H1 (cell line): ENCODE data around the gene SPG7. TPM values are rescaled to one million over a fixed set of nuclear protein-coding genes. Genes with fewer than 3 reads are reported as not detected.

ENCODE experiments used
- BRCA1 ChIP-seq: IDR thresholded peaks from 2 replicates; pipeline ENCODE4 v1.6.1; 2012; ENCODE audit warnings: low read depth, low read length, improper control_type of control experiment
- CBX8 ChIP-seq: fragments of 300-800, 300-1000 bp; sonication (generic); IDR thresholded peaks from 2 replicates; pipeline ENCODE4 v1.7.1; 2016; ENCODE audit warnings: low read depth, low read length, borderline replicate concordance
- EZH2 ChIP-seq: fragments of 200-600 bp; sonication (generic); IDR thresholded peaks from 2 replicates; pipeline ENCODE4 v1.7.1; 2012; ENCODE audit warnings: low read depth, mild to moderate bottlenecking, moderate library complexity, low read length, inconsistent platforms; ENCODE audit not compliant: severe bottlenecking
- RNF2 ChIP-seq: fragments of 200-900, 300-1000 bp; sonication (generic); IDR thresholded peaks from 2 replicates; pipeline ENCODE4 v1.7.1; 2016; ENCODE audit warnings: borderline replicate concordance, low read depth, mild to moderate bottlenecking, antibody characterized with exemption, low read length; ENCODE audit not compliant: poor library complexity, severe bottlenecking; ENCODE audit errors: missing control alignments
- TAF1 ChIP-seq: IDR thresholded peaks from 2 replicates; pipeline ENCODE4 v1.6.1; 2011; ENCODE audit warnings: mild to moderate bottlenecking, low read depth, low read length
- TBP ChIP-seq: IDR thresholded peaks from 2 replicates; pipeline ENCODE4 v1.6.1; 2011; ENCODE audit warnings: low read depth, low read length, improper control_type of control experiment
- TEAD4 ChIP-seq: IDR thresholded peaks from 2 replicates; pipeline ENCODE4 v1.6.1; 2012; ENCODE audit warnings: low read depth, low read length, inconsistent platforms, mixed read lengths
- polyA plus RNA-seq, 7 experiments: library from polyadenylated mRNA; depleted of rRNA in 3 of 7; stranded (reverse) in 5 of 7; unstranded in 2 of 7; fragments of >200 nt in 5 of 7; fragments of 200-250 nt in 2 of 7; gene quantifications; 1 replicate in 5 of 7; 2 replicates in 1 of 7; 4 replicates in 1 of 7; pipeline versions ENCODE4 v1.2.1 to v1.2.3, GENCODE V29; 2011 to 2013; ENCODE audit warnings: missing spikeins in 2 of 7, mixed read lengths in 2 of 7
- total RNA-seq: library from RNA; stranded (reverse); fragmentation: NEBNext Ultra II Directional; extraction: Animal tissue kit (Norgen Biotek cat#: 25700); gene quantifications from 2 replicates; pipeline ENCODE4 v1.2.1, GENCODE V29; 2021
- TF ChIP-seq, protein P1 (sequence below): fragments of 300-600 bp; sonication (generic); IDR thresholded peaks from 2 replicates; pipeline ENCODE4 v1.7.1; 2012; ENCODE audit warnings: low read length, moderate library complexity, mild to moderate bottlenecking, inconsistent platforms; ENCODE audit not compliant: insufficient replicate concordance

Gene SPG7
- total and polyA plus RNA-seq, 2 of the 8 experiments (the other 6 are each of a cell fraction or from before 2014, with no cell fraction given): 72.1 to 113 TPM

DNA sequence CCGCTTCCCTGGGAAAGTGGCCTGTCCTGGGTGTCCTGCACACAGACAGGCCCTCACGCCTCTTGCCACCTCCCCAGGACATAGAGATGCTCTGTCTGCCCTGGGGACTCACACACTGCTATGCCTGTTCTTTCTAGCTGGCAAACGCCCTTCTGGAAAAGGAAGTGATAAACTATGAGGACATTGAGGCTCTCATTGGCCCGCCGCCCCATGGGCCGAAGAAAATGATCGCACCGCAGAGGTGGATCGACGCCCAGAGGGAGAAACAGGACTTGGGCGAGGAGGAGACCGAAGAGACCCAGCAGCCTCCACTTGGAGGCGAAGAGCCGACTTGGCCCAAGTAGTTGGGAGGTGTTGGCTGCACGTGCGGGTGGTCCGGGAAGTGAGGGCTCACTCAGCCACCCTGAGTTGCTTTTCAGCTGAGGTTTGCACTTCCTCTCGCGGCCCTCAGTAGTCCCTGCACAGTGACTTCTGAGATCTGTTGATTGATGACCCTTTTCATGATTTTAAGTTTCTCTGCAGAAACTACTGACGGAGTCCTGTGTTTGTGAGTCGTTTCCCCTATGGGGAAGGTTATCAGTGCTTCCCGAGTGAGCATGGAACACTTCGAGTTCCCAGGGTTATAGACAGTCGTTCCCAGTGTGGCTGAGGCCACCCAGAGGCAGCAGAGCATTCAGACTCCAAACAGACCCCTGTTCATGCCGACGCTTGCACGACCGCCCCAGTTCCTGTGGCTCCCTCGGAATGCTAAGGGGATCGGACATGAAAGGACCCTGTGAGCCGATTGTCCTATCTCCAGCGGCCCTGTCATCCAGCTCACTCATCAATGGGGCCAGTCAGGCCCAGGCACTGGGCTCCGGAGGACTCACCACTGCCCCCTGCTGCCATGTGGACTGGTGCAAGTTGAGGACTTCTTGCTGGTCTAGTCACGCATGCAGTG, 48.8 kb downstream of the SPG7 start (continued):
- TF ChIP-seq, protein P1, sequence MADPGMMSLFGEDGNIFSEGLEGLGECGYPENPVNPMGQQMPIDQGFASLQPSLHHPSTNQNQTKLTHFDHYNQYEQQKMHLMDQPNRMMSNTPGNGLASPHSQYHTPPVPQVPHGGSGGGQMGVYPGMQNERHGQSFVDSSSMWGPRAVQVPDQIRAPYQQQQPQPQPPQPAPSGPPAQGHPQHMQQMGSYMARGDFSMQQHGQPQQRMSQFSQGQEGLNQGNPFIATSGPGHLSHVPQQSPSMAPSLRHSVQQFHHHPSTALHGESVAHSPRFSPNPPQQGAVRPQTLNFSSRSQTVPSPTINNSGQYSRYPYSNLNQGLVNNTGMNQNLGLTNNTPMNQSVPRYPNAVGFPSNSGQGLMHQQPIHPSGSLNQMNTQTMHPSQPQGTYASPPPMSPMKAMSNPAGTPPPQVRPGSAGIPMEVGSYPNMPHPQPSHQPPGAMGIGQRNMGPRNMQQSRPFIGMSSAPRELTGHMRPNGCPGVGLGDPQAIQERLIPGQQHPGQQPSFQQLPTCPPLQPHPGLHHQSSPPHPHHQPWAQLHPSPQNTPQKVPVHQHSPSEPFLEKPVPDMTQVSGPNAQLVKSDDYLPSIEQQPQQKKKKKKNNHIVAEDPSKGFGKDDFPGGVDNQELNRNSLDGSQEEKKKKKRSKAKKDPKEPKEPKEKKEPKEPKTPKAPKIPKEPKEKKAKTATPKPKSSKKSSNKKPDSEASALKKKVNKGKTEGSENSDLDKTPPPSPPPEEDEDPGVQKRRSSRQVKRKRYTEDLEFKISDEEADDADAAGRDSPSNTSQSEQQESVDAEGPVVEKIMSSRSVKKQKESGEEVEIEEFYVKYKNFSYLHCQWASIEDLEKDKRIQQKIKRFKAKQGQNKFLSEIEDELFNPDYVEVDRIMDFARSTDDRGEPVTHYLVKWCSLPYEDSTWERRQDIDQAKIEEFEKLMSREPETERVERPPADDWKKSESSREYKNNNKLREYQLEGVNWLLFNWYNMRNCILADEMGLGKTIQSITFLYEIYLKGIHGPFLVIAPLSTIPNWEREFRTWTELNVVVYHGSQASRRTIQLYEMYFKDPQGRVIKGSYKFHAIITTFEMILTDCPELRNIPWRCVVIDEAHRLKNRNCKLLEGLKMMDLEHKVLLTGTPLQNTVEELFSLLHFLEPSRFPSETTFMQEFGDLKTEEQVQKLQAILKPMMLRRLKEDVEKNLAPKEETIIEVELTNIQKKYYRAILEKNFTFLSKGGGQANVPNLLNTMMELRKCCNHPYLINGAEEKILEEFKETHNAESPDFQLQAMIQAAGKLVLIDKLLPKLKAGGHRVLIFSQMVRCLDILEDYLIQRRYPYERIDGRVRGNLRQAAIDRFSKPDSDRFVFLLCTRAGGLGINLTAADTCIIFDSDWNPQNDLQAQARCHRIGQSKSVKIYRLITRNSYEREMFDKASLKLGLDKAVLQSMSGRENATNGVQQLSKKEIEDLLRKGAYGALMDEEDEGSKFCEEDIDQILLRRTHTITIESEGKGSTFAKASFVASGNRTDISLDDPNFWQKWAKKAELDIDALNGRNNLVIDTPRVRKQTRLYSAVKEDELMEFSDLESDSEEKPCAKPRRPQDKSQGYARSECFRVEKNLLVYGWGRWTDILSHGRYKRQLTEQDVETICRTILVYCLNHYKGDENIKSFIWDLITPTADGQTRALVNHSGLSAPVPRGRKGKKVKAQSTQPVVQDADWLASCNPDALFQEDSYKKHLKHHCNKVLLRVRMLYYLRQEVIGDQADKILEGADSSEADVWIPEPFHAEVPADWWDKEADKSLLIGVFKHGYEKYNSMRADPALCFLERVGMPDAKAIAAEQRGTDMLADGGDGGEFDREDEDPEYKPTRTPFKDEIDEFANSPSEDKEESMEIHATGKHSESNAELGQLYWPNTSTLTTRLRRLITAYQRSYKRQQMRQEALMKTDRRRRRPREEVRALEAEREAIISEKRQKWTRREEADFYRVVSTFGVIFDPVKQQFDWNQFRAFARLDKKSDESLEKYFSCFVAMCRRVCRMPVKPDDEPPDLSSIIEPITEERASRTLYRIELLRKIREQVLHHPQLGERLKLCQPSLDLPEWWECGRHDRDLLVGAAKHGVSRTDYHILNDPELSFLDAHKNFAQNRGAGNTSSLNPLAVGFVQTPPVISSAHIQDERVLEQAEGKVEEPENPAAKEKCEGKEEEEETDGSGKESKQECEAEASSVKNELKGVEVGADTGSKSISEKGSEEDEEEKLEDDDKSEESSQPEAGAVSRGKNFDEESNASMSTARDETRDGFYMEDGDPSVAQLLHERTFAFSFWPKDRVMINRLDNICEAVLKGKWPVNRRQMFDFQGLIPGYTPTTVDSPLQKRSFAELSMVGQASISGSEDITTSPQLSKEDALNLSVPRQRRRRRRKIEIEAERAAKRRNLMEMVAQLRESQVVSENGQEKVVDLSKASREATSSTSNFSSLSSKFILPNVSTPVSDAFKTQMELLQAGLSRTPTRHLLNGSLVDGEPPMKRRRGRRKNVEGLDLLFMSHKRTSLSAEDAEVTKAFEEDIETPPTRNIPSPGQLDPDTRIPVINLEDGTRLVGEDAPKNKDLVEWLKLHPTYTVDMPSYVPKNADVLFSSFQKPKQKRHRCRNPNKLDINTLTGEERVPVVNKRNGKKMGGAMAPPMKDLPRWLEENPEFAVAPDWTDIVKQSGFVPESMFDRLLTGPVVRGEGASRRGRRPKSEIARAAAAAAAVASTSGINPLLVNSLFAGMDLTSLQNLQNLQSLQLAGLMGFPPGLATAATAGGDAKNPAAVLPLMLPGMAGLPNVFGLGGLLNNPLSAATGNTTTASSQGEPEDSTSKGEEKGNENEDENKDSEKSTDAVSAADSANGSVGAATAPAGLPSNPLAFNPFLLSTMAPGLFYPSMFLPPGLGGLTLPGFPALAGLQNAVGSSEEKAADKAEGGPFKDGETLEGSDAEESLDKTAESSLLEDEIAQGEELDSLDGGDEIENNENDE: no peak
- TF ChIP-seq BRCA1: no peak
- TF ChIP-seq EZH2: no peak
- TF ChIP-seq CBX8: no peak
- TF ChIP-seq TAF1: 0 out of 2 replicates have a peak, but pooled peaks have one; percentile 11
- no peak for TF ChIP-seq TBP
- no peak for TF ChIP-seq RNF2
- peak; percentile 21; the same call in 1 of the 2 replicates for TF ChIP-seq TEAD4
